HepG2 (cell line): ENCODE measurements around the gene SARNP. TPM values are rescaled to one million over a fixed set of nuclear protein-coding genes. Genes with fewer than 3 reads are reported as not detected.

Experiments used
- ATF7 ChIP-seq, 2 experiments: fragments of 450-650 bp in 1 of 2; sonication (generic) in 1 of 2; formaldehyde crosslinking in 1 of 2; IDR thresholded peaks; 2 replicates each; pipeline versions ENCODE4 v1.4.0 to v1.6.1; 2016 to 2020; ENCODE audit warnings: antibody characterized with exemption in 1 of 2, mild to moderate bottlenecking in 1 of 2, missing genetic modification reagents in 1 of 2
- CREB1 ChIP-seq, 2 experiments: fragments of 450-650 bp in 1 of 2; IDR thresholded peaks; 2 replicates each; pipeline ENCODE4 v1.6.1; 2016 to 2017; ENCODE audit warnings: control low read depth in 1 of 2, mild to moderate bottlenecking in 1 of 2, missing compliant biosample characterization in 1 of 2, missing genetic modification characterization in 1 of 2
- EED ChIP-seq: sonication (generic); formaldehyde crosslinking; IDR thresholded peaks from 2 replicates; pipeline ENCODE4 v1.5.0; 2020; ENCODE audit warnings: mild to moderate bottlenecking, missing genetic modification reagents
- KAT8 ChIP-seq: IDR thresholded peaks from 2 replicates; pipeline ENCODE4 v1.6.1; 2016; ENCODE audit warnings: missing genetic modification reagents, missing compliant biosample characterization
- MED8 ChIP-seq: sonication (generic); formaldehyde crosslinking; IDR thresholded peaks from 2 replicates; pipeline ENCODE4 v1.8.1; 2023; ENCODE audit warnings: mild to moderate bottlenecking, missing genetic modification reagents; ENCODE audit not compliant: insufficient replicate concordance
- MXD4 ChIP-seq: IDR thresholded peaks from 2 replicates; pipeline ENCODE4 v1.6.1; 2016; ENCODE audit warnings: mild to moderate bottlenecking, missing biosample characterization, missing genetic modification reagents
- PHF21A ChIP-seq: sonication (generic); formaldehyde crosslinking; IDR thresholded peaks from 2 replicates; pipeline ENCODE4 v1.5.0; 2020; ENCODE audit warnings: mild to moderate bottlenecking, missing genetic modification reagents
- POLR2AphosphoS2 ChIP-seq: IDR thresholded peaks from 2 replicates; pipeline ENCODE4 v1.6.1; 2011; ENCODE audit warnings: low read depth, low read length, improper control_type of control experiment
- TARDBP ChIP-seq: sonication (generic); formaldehyde crosslinking; IDR thresholded peaks from 2 replicates; pipeline ENCODE4 v1.8.0; 2022; ENCODE audit warnings: mild to moderate bottlenecking, missing genetic modification reagents
- TBP ChIP-seq: sonication (generic); formaldehyde crosslinking; IDR thresholded peaks from 2 replicates; pipeline ENCODE4 v1.5.0; 2020; ENCODE audit warnings: missing genetic modification reagents
- TEAD3 ChIP-seq: optimal IDR thresholded peaks from 2 replicates; pipeline ENCODE3; 2016; ENCODE audit warnings: borderline replicate concordance
- ZNF234 ChIP-seq: sonication (generic); formaldehyde crosslinking; conservative IDR thresholded peaks from 2 replicates; pipeline ENCODE4 v1.5.1; 2020; ENCODE audit warnings: mild to moderate bottlenecking, missing genetic modification reagents
- ZNF652 ChIP-seq: IDR thresholded peaks from 2 replicates; pipeline ENCODE4 v1.6.1; 2016; ENCODE audit warnings: low read depth, borderline replicate concordance
- ZNF816 ChIP-seq: sonication (generic); formaldehyde crosslinking; IDR thresholded peaks from 2 replicates; pipeline ENCODE4 v1.8.0; 2022; ENCODE audit warnings: missing genetic modification reagents, mild to moderate bottlenecking, borderline replicate concordance
- polyA plus RNA-seq, 8 experiments: library from polyadenylated mRNA; depleted of rRNA in 3 of 8; stranded (reverse) in 7 of 8; unstranded in 1 of 8; fragments of >200 nt; fragmentation: Illumina TruSeq in 4 of 8; extraction: Trizol in 4 of 8; gene quantifications; 2 replicates each; pipeline versions ENCODE4 v1.2.1 to v1.2.3, GENCODE V29; 2011 to 2016; ENCODE audit warnings: low read depth in 4 of 8, missing spikeins in 1 of 8, mixed read lengths in 1 of 8; ENCODE audit not compliant: insufficient read depth in 1 of 8
- total RNA-seq, 5 experiments: library from RNA; depleted of rRNA; stranded (reverse); fragments of >200 nt; fragmentation: Illumina TruSeq; extraction: Trizol; gene quantifications; 2 replicates each; pipeline ENCODE4 v1.2.3, GENCODE V29; 2016; ENCODE audit warnings: low read depth in 1 of 5
- TF ChIP-seq, protein P1 (sequence below): sonication (generic); formaldehyde crosslinking; IDR thresholded peaks from 2 replicates; pipeline ENCODE4 v1.8.0; 2022; ENCODE audit warnings: missing genetic modification reagents, mild to moderate bottlenecking, borderline replicate concordance
- TF ChIP-seq, protein P2 (sequence below), 2 experiments: sonication (generic) in 1 of 2; formaldehyde crosslinking in 1 of 2; IDR thresholded peaks; 2 replicates each; pipeline versions ENCODE4 v1.4.0 to v1.6.1; 2018 to 2020; ENCODE audit warnings: missing genetic modification reagents in 2 of 2, borderline replicate concordance in 1 of 2, low read depth in 1 of 2, mild to moderate bottlenecking in 1 of 2, missing biosample characterization in 1 of 2
- TF ChIP-seq, protein P3 (sequence below): sonication (generic); formaldehyde crosslinking; IDR thresholded peaks from 2 replicates; pipeline ENCODE4 v1.5.0; 2020; ENCODE audit warnings: missing genetic modification reagents
- TF ChIP-seq, protein P4 (sequence below): sonication (generic); formaldehyde crosslinking; IDR thresholded peaks from 2 replicates; pipeline ENCODE4 v1.4.0; 2020; ENCODE audit warnings: missing genetic modification reagents

The SARNP gene
- total and polyA plus RNA-seq, 2 of the 13 experiments (the other 11 are each of a cell fraction or from before 2014, with no cell fraction given) = 59.0 to 95.4 TPM

DNA sequence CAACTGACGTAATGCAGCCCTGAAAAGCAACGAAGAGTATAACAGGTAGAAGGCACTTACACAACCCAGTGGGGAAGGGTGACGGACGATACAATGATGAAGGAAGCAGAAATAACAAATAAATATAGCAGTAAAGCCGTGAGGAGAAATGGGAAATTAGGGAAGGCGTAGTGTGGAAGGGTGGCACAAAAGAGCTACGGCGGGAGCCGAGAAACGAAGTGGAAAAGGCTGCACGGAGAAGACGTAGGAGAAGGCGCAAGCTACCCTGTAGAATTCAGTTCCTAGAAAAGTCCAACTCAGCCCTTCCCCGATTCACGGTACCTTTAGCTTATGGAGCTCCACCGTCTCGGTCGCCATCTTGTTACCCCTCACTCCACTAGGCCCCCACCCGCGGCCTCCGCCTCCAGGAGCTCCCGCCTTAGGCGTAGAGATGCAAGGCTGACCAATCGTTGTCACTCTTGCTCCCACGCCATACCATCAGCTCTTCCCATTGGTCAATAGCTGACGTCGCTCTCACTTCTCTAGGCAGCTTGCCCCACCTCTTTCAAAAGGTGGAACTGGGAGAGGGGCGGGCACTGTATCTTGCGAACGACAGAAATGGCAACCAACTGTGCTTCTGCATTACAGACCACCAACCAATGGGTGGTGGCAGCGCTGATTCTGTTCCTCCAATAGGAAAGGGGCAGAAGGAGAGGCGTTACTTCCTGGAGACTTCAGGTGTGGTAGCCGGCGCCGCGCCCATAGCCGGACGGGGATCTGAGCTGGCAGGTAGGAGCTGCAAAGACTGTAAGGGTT lies at the start of gene SARNP, which contains the start of gene ORMDL2 (continued):
- TF ChIP-seq, protein P1, sequence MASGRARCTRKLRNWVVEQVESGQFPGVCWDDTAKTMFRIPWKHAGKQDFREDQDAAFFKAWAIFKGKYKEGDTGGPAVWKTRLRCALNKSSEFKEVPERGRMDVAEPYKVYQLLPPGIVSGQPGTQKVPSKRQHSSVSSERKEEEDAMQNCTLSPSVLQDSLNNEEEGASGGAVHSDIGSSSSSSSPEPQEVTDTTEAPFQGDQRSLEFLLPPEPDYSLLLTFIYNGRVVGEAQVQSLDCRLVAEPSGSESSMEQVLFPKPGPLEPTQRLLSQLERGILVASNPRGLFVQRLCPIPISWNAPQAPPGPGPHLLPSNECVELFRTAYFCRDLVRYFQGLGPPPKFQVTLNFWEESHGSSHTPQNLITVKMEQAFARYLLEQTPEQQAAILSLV = peak; percentile 49; the same call in 1 of the 2 replicates
- TF ChIP-seq TEAD3 (peak; percentile 19), CREB1 (IDR thresholded peaks at IDR 0.05) (peak; percentile 89), CREB1 (CRISPR knock-in tag; IDR thresholded peaks at IDR 0.05) (peak; percentile 95), MXD4 (peak; percentile 83; the same call in 1 of the 2 replicates), POLR2AphosphoS2 (0 out of 2 replicates have a peak, but pooled peaks have one; percentile 42), ATF7 (IDR thresholded peaks at IDR 0.05) (no peak; the same call in 1 of the 2 replicates), ATF7 (CRISPR knock-in tag; IDR thresholded peaks at IDR 0.05) (no peak), MED8 (no peak), ZNF652 (no peak; the same call in 1 of the 2 replicates), ZNF816 (0 out of 2 replicates have a peak, but pooled peaks have one; percentile 71), EED (no peak), TBP (CRISPR knock-in tag) (no peak), PHF21A (CRISPR knock-in tag) (peak; percentile 72; the same call in 1 of the 2 replicates), ZNF234 (CRISPR knock-in tag) (no peak), KAT8 (CRISPR knock-in tag) (peak; percentile 63), TARDBP (CRISPR knock-in tag) (0 out of 2 replicates have a peak, but pooled peaks have one; percentile 22)
- TF ChIP-seq, protein P2, sequence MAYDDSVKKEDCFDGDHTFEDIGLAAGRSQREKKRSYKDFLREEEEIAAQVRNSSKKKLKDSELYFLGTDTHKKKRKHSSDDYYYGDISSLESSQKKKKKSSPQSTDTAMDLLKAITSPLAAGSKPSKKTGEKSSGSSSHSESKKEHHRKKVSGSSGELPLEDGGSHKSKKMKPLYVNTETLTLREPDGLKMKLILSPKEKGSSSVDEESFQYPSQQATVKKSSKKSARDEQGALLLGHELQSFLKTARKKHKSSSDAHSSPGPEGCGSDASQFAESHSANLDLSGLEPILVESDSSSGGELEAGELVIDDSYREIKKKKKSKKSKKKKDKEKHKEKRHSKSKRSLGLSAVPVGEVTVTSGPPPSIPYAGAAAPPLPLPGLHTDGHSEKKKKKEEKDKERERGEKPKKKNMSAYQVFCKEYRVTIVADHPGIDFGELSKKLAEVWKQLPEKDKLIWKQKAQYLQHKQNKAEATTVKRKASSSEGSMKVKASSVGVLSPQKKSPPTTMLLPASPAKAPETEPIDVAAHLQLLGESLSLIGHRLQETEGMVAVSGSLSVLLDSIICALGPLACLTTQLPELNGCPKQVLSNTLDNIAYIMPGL (CRISPR knock-in tag; IDR thresholded peaks at IDR 0.05; ENCODE audit: borderline replicate concordance in 1 of 2, low read depth in 1 of 2) = peak; percentile 40 to 50; a peak in 2 of 4 replicates
- TF ChIP-seq, protein P3, sequence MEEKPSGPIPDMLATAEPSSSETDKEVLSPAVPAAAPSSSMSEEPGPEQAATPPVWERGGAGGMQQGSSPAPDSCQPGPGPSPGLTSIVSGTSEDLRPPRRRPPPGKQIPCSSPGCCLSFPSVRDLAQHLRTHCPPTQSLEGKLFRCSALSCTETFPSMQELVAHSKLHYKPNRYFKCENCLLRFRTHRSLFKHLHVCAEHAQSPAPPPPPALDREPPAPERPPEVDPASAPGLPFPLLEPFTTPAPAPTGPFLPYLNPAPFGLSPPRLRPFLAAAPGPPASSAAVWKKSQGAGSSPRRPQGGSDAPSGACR (CRISPR knock-in tag) = 0 out of 2 replicates have a peak, but pooled peaks have one; percentile 66
- TF ChIP-seq, protein P4, sequence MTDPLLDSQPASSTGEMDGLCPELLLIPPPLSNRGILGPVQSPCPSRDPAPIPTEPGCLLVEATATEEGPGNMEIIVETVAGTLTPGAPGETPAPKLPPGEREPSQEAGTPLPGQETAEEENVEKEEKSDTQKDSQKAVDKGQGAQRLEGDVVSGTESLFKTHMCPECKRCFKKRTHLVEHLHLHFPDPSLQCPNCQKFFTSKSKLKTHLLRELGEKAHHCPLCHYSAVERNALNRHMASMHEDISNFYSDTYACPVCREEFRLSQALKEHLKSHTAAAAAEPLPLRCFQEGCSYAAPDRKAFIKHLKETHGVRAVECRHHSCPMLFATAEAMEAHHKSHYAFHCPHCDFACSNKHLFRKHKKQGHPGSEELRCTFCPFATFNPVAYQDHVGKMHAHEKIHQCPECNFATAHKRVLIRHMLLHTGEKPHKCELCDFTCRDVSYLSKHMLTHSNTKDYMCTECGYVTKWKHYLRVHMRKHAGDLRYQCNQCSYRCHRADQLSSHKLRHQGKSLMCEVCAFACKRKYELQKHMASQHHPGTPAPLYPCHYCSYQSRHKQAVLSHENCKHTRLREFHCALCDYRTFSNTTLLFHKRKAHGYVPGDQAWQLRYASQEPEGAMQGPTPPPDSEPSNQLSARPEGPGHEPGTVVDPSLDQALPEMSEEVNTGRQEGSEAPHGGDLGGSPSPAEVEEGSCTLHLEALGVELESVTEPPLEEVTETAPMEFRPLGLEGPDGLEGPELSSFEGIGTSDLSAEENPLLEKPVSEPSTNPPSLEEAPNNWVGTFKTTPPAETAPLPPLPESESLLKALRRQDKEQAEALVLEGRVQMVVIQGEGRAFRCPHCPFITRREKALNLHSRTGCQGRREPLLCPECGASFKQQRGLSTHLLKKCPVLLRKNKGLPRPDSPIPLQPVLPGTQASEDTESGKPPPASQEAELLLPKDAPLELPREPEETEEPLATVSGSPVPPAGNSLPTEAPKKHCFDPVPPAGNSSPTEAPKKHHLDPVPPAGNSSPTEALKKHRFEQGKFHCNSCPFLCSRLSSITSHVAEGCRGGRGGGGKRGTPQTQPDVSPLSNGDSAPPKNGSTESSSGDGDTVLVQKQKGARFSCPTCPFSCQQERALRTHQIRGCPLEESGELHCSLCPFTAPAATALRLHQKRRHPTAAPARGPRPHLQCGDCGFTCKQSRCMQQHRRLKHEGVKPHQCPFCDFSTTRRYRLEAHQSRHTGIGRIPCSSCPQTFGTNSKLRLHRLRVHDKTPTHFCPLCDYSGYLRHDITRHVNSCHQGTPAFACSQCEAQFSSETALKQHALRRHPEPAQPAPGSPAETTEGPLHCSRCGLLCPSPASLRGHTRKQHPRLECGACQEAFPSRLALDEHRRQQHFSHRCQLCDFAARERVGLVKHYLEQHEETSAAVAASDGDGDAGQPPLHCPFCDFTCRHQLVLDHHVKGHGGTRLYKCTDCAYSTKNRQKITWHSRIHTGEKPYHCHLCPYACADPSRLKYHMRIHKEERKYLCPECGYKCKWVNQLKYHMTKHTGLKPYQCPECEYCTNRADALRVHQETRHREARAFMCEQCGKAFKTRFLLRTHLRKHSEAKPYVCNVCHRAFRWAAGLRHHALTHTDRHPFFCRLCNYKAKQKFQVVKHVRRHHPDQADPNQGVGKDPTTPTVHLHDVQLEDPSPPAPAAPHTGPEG (CRISPR knock-in tag) = 0 out of 2 replicates have a peak, but pooled peaks have one; percentile 22
